GM19193 (cell line): ENCODE measurements around the gene JMJD1C.

Experiments used
- POLR2A ChIP-seq: IDR thresholded peaks from 4 replicates; pipeline ENCODE4 v1.6.1; 2011; ENCODE audit not compliant: insufficient read depth, insufficient read length; ENCODE audit errors: extremely low read depth

Gene JMJD1C

GRCh38 chr10:63125459-63125858 is 340.3 kb downstream of the JMJD1C start:
- no peak for TF ChIP-seq POLR2A

DNA sequence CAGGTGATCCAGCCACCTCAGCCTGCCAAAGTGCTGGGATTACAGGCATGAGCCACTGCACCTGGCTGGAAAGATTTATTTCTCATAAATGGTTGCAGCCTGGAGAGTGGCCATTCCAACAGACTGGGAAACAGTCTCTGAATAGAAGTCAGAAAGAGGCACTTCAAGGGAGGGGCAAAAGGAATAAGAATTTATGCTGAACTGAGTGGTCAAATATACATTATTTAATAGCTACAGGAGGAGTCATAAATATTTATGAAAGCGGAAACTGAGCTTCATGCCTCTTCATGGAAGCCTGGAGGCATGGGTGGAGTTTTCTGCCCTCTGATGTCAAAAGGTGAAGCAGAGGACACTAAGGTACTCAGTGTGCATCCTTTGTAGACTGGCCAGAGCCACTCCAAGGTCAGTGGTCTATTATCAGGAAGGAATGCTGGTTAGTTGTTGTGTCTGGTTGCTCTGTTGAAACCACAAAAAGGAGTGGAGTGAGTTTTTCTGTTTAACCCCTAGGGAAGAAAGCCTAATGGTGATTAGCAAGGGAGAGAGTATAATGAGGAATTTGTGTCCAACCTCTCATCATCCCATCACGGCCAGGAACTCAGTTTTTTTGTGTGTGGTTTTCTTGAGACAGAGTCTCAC is 341.9 kb downstream of the JMJD1C start:
- no peak for TF ChIP-seq POLR2A

DNA sequence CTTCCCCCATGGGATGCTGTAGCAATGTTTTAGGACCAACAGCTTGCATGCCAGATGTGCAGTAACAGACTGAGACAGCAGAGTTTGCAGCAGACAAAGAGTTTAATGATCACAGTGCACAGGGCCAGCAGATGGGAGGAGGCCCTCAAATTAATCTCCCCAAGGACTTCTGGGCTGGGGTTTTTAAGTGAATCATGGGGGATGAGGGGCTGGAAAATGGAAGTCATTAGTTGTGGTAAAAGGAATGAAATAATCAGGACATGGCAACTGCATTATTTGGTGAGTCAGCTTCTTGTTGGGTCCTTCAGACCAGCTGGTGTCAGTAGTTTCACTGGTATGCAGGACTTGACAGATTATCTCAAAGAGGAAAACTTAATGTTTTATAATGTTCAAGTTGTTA is 345.2 kb downstream of the JMJD1C start:
- TF ChIP-seq POLR2A, result no peak

DNA sequence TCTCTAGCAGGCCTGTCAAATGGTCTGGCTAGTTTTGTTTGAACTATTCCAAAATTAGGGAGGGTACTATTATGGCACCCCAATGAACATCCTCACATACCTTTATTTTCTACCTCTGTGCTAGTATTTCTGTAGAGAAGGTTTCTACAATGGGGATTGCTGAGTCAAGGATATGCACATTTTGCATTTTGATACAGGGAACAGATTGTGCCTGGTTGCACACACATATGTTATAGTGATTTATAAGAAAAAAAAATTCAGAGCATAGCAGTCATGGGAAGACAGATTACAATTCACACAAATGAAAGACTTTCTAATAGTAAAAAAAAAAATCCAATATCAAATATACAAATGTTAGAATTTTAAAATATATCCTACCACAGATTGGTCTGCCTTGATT is 346.7 kb downstream of the JMJD1C start:
- TF ChIP-seq POLR2A, result no peak
